GM18861 (cell line): ENCODE results near the gene TRPM8.
A peak's percentile ranks its signal among the peaks of the same experiment; 100 is the strongest.

Experiments
- ATAC-seq: cut with Tn5 transposase; IDR thresholded peaks from one replicate; pipeline ENCODE4 v1.9.1; 2021; ENCODE audit not compliant: unreplicated experiment

The TRPM8 gene

GRCh38 chr2:233972941-233973575, 55.9 kb downstream of the TRPM8 start:
- no peak for ATAC-seq

- ATAC-seq, result no peak
Observed at GRCh38 chr2:233973786-233974185, 56.6 kb downstream of the TRPM8 start.

- no peak for ATAC-seq
Observed at GRCh38 chr2:233974530-233975071, 57.4 kb downstream of the TRPM8 start.

DNA sequence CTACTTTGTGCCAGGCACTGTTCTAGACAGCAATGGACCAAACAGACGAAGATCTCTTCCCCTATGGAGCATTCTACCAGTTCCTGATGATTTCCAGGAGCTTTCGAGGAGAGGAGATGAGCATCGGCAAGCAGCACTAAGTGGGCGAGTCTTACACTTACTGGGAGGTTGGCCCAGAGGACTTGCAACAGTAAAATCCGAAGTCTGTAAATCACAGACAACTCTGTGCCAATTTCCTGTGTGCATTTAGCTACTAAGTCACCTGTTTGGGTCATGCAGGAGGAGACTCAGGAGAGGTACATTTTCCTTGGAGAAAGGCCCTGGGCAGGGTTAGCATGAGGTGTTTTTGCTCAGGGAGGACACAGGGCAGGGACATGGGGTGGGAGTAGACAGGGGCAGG, 58.9 kb downstream of the TRPM8 start:
- ATAC-seq, result no peak

DNA sequence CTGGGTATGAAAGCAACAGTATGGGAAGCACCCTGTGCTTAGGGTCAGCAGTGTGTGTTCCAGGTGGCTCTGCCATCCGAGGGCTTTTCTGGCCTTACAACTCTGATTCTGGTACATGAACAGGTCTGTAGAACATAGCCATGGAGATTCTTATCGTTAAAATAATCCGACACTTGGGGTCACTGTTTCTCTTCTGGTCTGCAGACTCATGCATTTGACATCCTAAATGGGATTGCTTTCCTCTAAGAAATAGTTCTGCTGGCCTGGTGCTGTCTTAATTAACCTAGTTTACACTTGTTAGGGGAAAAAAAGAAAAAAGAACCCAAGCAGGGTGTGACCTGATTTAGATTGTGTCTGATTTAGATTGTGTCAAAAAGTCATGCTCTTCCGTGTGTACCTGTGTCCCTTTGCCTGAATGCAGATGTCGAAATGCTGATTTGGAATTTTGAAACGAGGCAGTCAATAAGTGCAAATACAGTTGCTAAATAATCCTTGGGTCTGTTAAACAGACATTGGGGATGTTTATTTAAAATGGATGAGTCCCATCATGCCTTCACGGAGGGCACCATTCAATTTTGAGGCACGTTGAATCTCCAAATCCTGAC, 59.6 kb downstream of the TRPM8 start:
- ATAC-seq, result no peak

DNA sequence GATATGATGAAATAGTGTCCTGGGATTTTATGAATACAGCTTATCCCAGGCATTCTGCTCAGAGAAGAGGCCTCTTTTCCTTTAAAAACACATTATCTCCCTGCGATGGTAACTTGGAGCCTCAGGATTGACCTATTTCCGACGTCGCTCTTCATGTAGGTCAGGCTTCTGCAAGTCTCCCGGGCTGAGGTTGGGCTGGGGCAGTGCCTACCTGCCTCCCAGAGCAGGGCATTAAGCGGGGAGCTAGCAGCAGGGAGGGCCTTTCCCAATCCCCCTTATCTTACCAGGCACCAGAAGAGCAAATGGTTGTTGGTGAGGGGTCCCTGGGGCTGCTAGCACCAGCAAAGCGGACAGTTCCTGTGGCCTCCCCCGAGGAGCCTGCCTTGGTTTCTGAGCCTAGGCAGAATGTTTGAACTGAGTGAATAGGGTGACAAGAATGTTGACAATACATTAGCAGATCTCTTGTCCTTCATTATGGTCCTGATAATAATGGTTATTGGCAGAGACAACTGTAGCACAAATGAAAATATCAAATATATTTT, 60.2 kb downstream of the TRPM8 start:
- ATAC-seq, result no peak

DNA sequence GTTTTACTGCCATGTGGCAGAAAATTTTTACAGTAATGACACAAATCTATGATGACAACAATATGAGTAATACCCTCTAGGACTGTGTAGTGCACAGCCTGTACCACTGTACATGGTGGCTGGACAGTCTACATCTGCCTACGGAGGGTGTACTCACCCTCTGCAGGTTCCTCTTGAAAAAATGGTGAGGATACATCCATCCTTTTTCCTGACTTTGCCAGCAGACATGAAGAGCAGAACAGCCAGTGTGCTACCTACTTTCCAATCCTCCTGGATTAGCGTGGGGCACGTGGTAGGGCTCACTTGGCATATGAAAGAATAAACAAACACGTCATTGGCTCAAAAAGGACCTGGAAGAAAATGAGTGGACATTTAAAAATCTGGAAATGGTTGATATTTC, 62.6 kb downstream of the TRPM8 start:
- ATAC-seq, result no peak

GRCh38 chr2:233980955-233981561, 63.9 kb downstream of the TRPM8 start:
- no peak for ATAC-seq

- ATAC-seq, result no peak
Observed at GRCh38 chr2:233981574-233982420, 64.6 kb downstream of the TRPM8 start.

DNA sequence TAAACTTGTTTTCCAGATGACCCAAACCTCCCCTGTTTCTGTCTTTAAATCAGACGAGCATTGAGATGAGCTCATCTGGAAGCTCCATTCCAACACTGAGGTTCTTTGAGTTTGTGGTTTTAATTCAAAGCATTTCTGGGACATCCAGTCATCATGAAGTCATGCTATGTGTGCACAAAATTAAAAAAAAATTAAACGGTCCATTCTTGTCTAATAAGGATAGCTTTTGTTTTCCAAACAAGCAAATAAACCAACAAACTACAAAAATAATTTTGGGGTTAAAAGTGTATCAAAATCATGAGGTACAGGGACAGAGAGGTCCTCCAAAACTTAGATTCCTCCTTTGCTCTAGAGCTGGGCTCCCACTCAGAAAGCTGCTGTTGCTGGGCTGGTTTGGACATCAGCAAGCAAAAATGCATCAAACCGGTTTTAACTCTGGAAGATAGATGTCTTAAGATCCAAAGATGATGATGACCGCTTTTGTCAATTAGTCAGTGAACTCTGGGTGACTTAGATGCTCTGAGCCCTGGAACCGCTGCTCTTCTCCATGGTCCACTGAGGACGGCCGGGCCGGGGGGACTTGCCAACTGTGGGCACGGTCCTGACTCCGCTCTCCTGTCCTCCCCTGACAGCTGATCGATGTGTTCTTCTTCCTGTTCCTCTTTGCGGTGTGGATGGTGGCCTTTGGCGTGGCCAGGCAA, 65.4 kb downstream of the TRPM8 start:
- no peak for ATAC-seq

GRCh38 chr2:233983445-233983844, 66.3 kb downstream of the TRPM8 start:
- no peak for ATAC-seq

DNA sequence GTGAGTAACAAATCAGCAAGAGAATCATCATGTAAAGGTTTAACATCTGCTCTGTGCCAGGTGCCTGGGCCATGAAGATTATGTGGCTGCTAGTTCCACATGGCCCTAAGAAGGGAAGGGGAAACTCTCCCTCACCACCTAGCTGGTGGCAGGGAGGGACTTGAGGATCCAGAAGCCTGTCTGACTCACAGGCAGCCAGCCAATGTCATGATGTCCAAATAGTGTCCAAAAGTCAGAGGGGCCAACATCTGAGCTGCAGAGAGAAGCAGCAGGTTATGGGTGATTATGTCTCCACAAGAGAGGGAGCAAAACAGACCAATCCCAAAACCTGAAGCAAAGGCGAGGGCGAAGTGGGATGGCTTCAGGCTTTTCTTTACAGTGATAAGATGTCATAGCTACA, 71.4 kb downstream of the TRPM8 start:
- ATAC-seq, result no peak

- no peak for ATAC-seq
Observed at GRCh38 chr2:233989221-233989858, 72.2 kb downstream of the TRPM8 start.

DNA sequence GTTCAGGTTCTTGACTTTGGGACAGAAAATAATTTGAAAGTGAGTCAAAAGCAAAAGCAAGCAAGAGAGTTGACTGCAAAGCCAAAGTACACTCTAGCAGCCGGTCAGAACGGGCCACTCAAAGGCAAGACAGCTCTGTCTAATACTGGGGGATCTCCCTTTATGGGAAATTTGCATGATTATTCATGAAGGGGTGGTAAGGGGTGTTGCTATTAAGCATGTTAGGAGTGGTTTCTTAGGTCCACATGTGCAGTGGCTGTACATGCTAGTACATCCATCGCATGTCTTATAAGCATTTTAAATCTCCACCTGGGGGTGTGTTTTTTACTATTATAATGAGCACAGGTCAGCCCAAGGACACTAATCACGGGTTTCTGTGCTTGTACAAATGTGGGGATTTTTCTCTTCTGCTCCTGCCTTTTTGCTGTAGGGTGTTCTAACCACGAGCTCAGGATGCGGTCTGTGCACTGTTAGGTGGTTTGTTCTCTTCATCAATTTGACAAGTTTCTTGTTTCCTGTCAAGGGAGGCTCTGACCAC, 73.2 kb downstream of the TRPM8 start:
- peak; percentile 59 for ATAC-seq

GRCh38 chr2:233991196-233991595, 74.0 kb downstream of the TRPM8 start:
- ATAC-seq, result no peak

DNA sequence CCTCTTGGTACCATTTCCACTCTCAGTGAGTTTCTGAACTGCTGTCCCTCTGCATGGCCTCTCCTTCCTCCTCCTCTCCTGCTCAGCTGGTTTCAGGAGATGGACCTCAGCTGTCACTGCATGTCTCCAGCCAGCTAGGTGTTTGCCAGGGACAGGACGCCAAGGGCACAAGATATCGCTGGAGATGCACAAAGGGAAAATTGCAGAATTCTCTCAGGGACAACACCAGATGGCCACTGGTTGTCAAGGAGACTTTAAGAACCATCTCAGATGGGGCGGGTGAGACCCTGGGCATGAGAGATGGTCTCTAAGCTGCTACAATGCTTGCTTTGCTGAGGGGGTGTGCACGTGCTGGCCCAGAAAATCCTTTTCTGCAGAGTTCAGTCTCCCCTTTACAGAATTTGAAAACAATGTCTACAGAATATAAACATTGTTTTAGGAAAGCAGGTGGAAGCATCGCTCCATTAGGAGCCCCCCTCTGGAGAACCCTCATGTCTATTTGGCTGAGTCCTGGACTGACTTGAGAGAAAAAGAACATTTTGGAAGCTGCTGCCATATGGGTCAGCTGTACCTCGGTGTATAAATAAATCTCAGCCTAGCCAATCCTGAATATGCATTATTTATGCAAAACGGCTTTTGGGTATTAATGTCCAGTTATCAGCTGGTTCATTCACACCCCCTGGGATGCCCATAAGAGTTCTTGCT, 75.5 kb downstream of the TRPM8 start:
- ATAC-seq, result no peak

DNA sequence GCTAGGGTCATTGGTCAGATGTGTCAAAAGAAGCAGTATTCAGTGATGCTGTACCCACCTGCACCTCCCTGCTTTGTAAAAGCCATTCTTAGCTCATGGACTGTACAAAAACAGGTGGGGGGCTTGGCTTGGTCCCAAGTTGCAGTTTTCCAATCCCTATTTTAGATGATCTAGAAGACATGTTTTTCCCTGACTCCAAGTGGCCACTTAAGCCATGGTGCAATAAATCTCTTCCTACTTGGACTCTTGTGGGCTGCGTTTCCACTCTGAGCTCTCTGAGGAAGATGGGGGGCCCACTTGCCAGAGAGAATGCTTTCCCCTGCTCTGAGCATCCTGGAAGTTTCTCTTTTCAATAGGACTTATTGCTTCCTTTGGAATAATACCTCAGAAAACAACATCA, 76.3 kb downstream of the TRPM8 start:
- ATAC-seq, result no peak

- ATAC-seq, result no peak
Observed at GRCh38 chr2:233994151-233994550, 77.0 kb downstream of the TRPM8 start.

DNA sequence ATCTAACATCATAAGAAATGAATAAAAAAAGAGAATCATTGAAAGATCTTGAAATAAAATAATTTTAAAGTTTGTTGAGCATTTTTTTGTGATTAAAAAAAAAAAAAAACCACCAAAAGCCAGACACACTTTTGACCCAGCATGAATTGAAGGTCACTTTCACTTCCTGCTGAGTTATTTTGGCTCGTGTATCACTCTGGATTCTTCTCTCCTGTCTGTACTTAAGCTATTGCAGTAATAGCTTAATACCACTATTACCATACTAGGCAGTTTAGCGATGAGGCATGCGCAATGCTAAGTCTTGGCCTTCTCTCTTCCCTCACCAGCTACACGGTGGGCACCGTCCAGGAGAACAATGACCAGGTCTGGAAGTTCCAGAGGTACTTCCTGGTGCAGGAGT, 78.8 kb downstream of the TRPM8 start:
- ATAC-seq, result no peak
